Uterus (tissue), 4 donors: ENCODE results near the gene MACC1. TPM values are rescaled to one million over a fixed set of nuclear protein-coding genes. Genes with fewer than 3 reads are reported as not detected.
"Not testable (repeated sequence)": the region's sequence is repeated elsewhere in the genome, so short reads cannot be mapped to it uniquely, and the experiment has no call there.

ENCODE experiments used
- DNase-seq, 2 donors: peaks; one replicate each; pipeline ENCODE4 v3.0.0-alpha.2; 2019 to 2020
- H3K27ac ChIP-seq, 2 donors: fragments of 200-600 bp; sonication (generic); 1 replicate in 1 of 2; 2 replicates in 1 of 2; pipeline ENCODE4 v1.5.1; 2016 to 2018
- H3K27me3 ChIP-seq, 2 donors: fragments of 200-600 bp; sonication (generic); one replicate each; pipeline ENCODE4 v1.5.1; 2018 to 2019; ENCODE audit warnings: control low read depth in 1 of 2
- H3K36me3 ChIP-seq, 2 donors: fragments of 200-600 bp; sonication (generic); one replicate each; pipeline ENCODE4 v1.5.1; 2019; ENCODE audit warnings: control low read depth in 1 of 2
- H3K4me1 ChIP-seq, 2 donors: fragments of 200-600 bp; sonication (generic); one replicate each; pipeline ENCODE4 v1.5.1; 2018 to 2019; ENCODE audit warnings: control low read depth in 1 of 2
- H3K4me3 ChIP-seq, 2 donors: fragments of 200-600 bp; sonication (generic); 1 replicate in 1 of 2; 2 replicates in 1 of 2; pipeline ENCODE4 v1.5.1; 2018 to 2019; ENCODE audit warnings: mild to moderate bottlenecking in 1 of 2
- H3K9me3 ChIP-seq, 2 donors: fragments of 200-600 bp; sonication (generic); one replicate each; pipeline ENCODE4 v1.5.1; 2019; ENCODE audit warnings: control low read depth in 1 of 2
- POLR2A ChIP-seq, 2 donors: fragments of 450-650 bp; IDR thresholded peaks; one replicate each; pipeline ENCODE4 v1.6.1; 2016; ENCODE audit warnings: antibody characterized with exemption in 2 of 2, mild to moderate bottlenecking in 1 of 2, moderate library complexity in 1 of 2
- intact Hi-C: fragments of 100-400 bp; cut with DNase I; formaldehyde crosslinking; loops from one replicate; pipeline ENCODE4 v1.15.1; 2023; ENCODE audit warnings: low total_unique reads
- total RNA-seq, 4 donors: library from RNA; depleted of rRNA in 3 of 4; stranded (reverse); fragments of >200 nt in 3 of 4; gene quantifications; one replicate each; pipeline versions ENCODE4 v1.1.0 to v1.2.4, GENCODE V29; 2014 to 2023
- TF ChIP-seq, protein P1 (sequence below), 4 experiments: fragments of 200-600 bp in 2 of 4; fragments of 450-650 bp in 2 of 4; sonication (generic) in 2 of 4; IDR thresholded peaks; one replicate each; pipeline ENCODE4 v1.5.1; 2016 to 2019; ENCODE audit warnings: antibody characterized with exemption in 4 of 4, mild to moderate bottlenecking in 2 of 4, moderate library complexity in 1 of 4
- donor health status: DM: yes; HTN: yes; CAD: no.

Gene MACC1
- total RNA-seq, 4 donors from 2014 or later: 1.0 to 23.9 (median 1.5) TPM; not detected in 1

DNA sequence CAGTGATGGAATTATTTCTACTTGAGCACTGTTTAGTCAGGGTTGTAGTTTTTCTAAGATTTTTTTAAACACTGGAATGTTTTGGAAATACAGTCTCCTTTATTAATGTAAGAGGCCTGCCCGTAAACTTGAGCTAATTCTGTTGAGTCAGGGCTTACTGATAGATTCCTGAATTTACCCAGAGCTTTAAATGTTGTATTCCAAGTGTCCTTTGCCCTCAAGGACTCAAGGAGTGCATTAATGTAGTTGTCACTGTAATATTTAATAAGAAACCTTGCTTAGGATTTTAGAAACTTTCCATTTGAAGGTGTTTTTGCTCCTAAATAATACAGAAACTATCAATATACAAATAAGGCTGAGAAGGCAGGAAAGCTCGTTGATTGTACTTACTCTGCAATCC, 89.2 kb downstream of the MACC1 start:
- Histone ChIP-seq H3K9me3 (no peaks in the 10 kb centered on the region), H3K27ac (peak overlapping the region; percentile 19 to 37), H3K36me3 (no peaks in the 10 kb centered on the region), H3K27me3 (no peaks in the 10 kb centered on the region), H3K4me3 (no peak overlapping the region), H3K4me1 (no peaks in the 10 kb centered on the region)
- intact Hi-C loops: no loop called here
- no peak for DNase-seq
- no peak for TF ChIP-seq POLR2A (IDR thresholded peaks at IDR 0.05)
- TF ChIP-seq, protein P1, sequence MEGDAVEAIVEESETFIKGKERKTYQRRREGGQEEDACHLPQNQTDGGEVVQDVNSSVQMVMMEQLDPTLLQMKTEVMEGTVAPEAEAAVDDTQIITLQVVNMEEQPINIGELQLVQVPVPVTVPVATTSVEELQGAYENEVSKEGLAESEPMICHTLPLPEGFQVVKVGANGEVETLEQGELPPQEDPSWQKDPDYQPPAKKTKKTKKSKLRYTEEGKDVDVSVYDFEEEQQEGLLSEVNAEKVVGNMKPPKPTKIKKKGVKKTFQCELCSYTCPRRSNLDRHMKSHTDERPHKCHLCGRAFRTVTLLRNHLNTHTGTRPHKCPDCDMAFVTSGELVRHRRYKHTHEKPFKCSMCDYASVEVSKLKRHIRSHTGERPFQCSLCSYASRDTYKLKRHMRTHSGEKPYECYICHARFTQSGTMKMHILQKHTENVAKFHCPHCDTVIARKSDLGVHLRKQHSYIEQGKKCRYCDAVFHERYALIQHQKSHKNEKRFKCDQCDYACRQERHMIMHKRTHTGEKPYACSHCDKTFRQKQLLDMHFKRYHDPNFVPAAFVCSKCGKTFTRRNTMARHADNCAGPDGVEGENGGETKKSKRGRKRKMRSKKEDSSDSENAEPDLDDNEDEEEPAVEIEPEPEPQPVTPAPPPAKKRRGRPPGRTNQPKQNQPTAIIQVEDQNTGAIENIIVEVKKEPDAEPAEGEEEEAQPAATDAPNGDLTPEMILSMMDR (IDR thresholded peaks at IDR 0.05): no peak

DNA sequence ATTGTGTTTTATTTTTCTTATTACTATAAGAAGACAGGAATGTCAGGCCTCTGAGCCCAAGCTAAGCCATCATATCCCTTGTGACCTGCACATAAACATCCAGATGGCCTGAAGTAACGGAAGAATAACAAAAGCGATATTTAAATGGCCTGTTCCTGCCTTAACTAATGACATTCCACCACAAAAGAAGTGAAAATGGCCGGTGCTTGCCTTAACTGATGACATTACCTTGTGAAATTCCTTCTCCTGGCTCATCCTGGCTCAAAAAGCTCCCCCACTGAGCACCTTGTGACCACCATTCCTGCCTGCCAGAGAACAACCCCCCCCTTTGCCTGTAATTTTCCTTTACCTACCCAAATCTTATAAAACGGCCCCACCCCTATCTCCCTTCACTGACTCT, 91.1 kb downstream of the MACC1 start:
- DNase-seq, H3K36me3 ChIP-seq, H3K27ac ChIP-seq, intact Hi-C loops, H3K4me3 ChIP-seq, H3K9me3 ChIP-seq, H3K27me3 ChIP-seq, H3K4me1 ChIP-seq: not testable (repeated sequence)

DNA sequence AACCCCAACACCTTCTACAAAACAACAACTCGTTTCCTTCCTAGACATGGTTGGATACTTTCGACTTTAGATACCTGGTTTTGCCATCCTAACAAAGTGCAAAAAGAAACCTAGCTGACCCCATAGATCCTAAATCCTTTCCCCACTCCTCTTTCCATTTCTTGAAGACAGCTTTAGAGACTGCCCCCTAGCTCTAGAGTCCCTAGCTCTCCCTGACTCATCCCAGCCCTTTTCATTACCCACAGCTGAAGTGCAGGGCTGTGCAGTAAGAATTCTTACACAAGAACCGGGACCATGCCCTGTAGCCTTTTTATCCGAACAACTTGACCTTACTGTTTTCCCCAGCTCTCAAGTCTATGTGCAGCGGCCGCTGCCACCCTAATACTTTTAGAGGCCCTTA, 93.1 kb downstream of the MACC1 start:
- H3K4me1 ChIP-seq, H3K27me3 ChIP-seq, H3K9me3 ChIP-seq, DNase-seq, H3K27ac ChIP-seq, intact Hi-C loops, H3K36me3 ChIP-seq, H3K4me3 ChIP-seq: not testable (repeated sequence)

DNA sequence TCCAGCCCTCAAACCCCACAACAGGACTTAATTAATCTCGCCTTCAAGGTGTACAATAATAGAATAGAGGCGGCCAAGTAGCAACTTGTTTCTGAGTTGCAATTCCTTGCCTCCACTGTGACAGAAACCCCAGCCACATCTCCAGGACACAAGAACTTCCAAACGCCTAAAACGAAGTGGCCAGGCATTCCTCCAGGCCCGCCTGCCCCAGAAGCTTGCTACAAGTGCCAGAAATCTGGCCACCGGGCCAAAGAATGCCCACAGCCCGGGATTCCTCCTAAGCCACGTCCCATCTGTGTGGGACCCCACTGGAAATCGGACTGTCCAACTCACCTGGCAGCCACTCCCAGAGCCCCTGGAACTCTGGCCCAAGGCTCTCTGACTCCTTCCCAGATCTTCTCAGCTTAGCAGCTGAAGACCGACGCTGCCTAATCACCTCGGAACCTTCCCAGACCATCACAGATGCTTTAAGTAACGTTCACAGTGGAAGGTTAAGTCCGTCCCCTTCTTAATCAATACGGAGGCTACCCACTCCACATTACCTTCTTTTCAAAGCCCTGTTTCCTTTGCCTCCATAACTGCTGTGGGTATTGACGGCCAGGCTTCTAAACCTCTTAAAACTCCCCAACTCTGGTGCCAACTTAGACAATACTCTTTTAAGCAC, 94.4 kb downstream of the MACC1 start:
- H3K36me3 ChIP-seq, H3K9me3 ChIP-seq, DNase-seq, H3K27ac ChIP-seq, H3K27me3 ChIP-seq, H3K4me3 ChIP-seq, intact Hi-C loops, H3K4me1 ChIP-seq: not testable (repeated sequence)

DNA sequence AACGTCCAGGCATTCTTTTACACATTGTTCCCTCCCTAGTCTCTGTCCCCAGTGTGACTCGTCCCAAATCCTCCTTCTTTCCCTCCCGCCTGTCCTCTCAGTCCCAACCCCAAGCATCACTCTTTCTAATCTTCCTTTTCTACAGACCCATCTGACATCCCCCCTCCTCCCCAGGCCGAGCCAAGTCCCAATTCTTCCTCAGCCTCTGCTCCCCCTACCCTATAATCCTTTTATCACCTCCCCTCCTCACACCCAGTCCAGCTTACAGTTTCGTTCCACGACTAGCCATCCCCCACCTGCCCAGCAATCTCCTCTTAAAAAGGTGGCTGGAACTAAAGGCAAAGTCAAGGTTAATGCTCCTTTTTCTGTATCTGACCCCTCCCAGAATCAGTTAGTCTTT, 95.1 kb downstream of the MACC1 start:
- no peak for DNase-seq
- Histone ChIP-seq H3K27me3 (no peaks in the 10 kb centered on the region), H3K4me1 (no peaks in the 10 kb centered on the region), H3K4me3 (no peak overlapping the region), H3K36me3 (no peaks in the 10 kb centered on the region), H3K9me3 (no peaks in the 10 kb centered on the region), H3K27ac (no peak overlapping the region)
- intact Hi-C loops: no loop called here
- TF ChIP-seq, protein P1 (IDR thresholded peaks at IDR 0.05): no peak
- TF ChIP-seq POLR2A (IDR thresholded peaks at IDR 0.05): no peak

DNA sequence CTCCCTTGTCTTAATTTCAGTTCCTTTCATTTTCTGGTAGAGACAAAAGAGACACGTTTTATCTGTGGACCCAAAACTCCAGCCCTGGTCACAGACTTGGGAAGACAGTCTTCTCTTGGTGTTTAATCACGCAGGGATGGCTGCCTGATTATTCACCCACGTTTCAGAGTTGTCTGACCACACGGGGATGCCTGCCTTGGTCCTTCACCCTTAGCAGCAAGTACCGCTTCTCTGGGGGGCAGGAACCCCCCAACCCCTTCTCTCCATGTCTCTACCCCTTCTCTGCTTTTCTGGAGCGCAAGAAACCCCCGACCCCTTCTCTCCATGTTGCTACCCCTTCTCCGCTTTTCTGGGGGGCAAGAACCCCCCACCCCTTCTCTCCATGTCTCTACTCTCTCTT, 95.8 kb downstream of the MACC1 start:
- no peaks in the 10 kb centered on the region for H3K4me1 ChIP-seq
- TF ChIP-seq, protein P1 (IDR thresholded peaks at IDR 0.05): no peak
- no peak for TF ChIP-seq POLR2A (IDR thresholded peaks at IDR 0.05)
- intact Hi-C loops: no loop called here
- no peak overlapping the region for H3K4me3 ChIP-seq
- H3K9me3 ChIP-seq: no peaks in the 10 kb centered on the region
- H3K27ac ChIP-seq: no peak overlapping the region
- H3K27me3 ChIP-seq: no peaks in the 10 kb centered on the region
- H3K36me3 ChIP-seq: no peaks in the 10 kb centered on the region
- no peak for DNase-seq

DNA sequence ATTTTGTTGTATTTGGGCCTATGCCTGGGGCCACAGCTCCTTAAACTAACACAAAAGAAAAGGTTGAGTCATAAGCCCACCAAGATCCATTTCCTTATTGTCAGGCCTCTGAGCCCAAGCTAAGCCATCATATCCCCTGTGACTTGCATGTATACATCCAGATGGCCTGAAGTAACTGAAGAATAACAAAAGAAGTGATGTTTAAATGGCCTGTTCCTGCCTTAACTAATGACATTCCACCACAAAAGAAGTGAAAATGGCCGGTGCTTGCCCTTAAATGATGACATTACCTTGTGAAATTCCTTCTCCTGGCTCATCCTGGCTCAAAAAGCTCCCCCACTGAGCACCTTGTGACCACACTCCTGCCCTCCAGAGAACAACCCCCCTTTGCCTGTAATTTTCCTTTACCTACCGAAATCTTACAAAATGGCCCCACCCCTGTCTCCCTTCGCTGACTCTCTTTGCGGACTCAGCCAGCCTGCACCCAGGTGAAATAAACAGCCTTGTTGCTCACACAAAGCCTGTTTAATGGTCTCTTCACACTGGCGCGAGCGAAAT, 96.5 kb downstream of the MACC1 start:
- H3K36me3 ChIP-seq, DNase-seq, H3K9me3 ChIP-seq, H3K4me3 ChIP-seq, H3K27ac ChIP-seq, intact Hi-C loops, H3K27me3 ChIP-seq, H3K4me1 ChIP-seq: not testable (repeated sequence)
